ENCODE data around the gene KRT39. TPM values are rescaled to one million over a fixed set of nuclear protein-coding genes. Genes with fewer than 3 reads are reported as not detected.
"Not testable (repeated sequence)": the region's sequence is repeated elsewhere in the genome, so short reads cannot be mapped to it uniquely, and the experiment has no call there.

Gene KRT39
- polyA plus RNA-seq, 1 donor, result not detected

DNA sequence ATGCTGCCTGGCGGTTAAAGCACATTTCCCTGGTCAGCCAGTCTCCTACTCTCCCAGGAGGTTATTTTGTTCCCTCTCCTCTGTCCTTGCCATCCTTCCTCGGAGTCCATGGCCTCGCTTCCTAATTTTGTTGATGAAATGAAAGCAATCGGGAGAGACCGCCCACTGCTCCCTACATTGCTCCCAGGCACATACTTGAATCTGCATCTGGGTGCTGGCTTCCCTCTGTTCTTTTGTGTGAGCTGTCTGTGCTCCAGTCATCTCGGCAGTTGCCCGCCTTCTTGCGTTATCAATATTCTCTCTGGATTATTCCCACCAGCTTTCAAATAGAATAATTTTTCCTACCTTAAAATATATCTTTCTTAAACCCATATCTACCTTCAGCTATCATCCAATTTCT lies 40.4 kb downstream of the KRT39 start:
- no peaks in the 10 kb centered on the region for H3K36me3 ChIP-seq (ENCODE audit: control insufficient read depth, insufficient read depth, low read length)
- DNase-seq, result no peak
- H3K4me3 ChIP-seq (ENCODE audit: low read length), result no peak overlapping the region
- 82% methylated on average over 3 of the region's 8 CpGs for WGBS (ENCODE audit: insufficient coverage, low lambda C conversion rate)
- no peak overlapping the region for H3K27ac ChIP-seq (ENCODE audit: low read length)
- H3K9me3 ChIP-seq (ENCODE audit: control insufficient read depth, low read depth, low read length), result no peaks in the 10 kb centered on the region
- no peaks in the 10 kb centered on the region for H3K4me1 ChIP-seq (ENCODE audit: control insufficient read depth, insufficient read depth, low read length)
- peaks cover 15% of the 10 kb centered on the region for H3K27me3 ChIP-seq (ENCODE audit: control insufficient read depth, insufficient read depth, low read length)

GRCh38 chr17:40922239-40922638 lies 44.5 kb downstream of the KRT39 start:
- no peak overlapping the region for H3K4me3 ChIP-seq (ENCODE audit: low read length)
- DNase-seq, result peak; percentile 46 to 65
- no CpG with 5 or more reads among the region's 2 CpGs for WGBS (ENCODE audit: insufficient coverage, low lambda C conversion rate)
- H3K4me1 ChIP-seq (ENCODE audit: control insufficient read depth, insufficient read depth, low read length), result no peaks in the 10 kb centered on the region
- H3K27ac ChIP-seq (ENCODE audit: low read length), result no peak overlapping the region
- peaks cover 15% of the 10 kb centered on the region for H3K27me3 ChIP-seq (ENCODE audit: control insufficient read depth, insufficient read depth, low read length)
- no peaks in the 10 kb centered on the region for H3K9me3 ChIP-seq (ENCODE audit: control insufficient read depth, low read depth, low read length)
- H3K36me3 ChIP-seq (ENCODE audit: control insufficient read depth, insufficient read depth, low read length), result no peaks in the 10 kb centered on the region

DNA sequence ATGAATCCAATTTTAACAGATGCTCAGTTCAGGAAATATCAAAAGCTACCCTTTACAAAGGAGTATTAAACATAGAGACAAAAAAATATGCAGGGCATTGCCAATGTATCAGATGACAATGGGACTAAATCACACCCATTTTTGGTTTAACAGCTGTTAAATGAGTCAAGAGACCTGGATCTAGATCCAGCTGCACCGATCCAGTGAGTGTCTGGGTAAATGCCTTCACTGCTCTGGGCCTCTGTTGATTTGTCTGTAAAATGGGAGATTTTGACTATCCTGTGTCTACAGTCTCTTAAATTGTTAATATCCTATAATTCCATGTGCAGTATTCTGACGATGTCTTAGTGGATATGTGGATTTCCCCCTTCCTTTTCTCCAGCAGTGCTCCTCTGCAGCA lies 45.7 kb downstream of the KRT39 start:
- Histone ChIP-seq H3K4me1 (ENCODE audit: control insufficient read depth, insufficient read depth, low read length) (no peaks in the 10 kb centered on the region), H3K4me3 (ENCODE audit: low read length) (no peak overlapping the region), H3K36me3 (ENCODE audit: control insufficient read depth, insufficient read depth, low read length) (no peaks in the 10 kb centered on the region), H3K9me3 (ENCODE audit: control insufficient read depth, low read depth, low read length) (no peaks in the 10 kb centered on the region), H3K27me3 (ENCODE audit: control insufficient read depth, insufficient read depth, low read length) (peaks cover 7% of the 10 kb centered on the region), H3K27ac (ENCODE audit: low read length) (no peak overlapping the region)
- DNase-seq, result no peak
- WGBS (ENCODE audit: insufficient coverage, low lambda C conversion rate), result no CpG with 5 or more reads among the region's 2 CpGs

- H3K36me3 ChIP-seq (ENCODE audit: control insufficient read depth, insufficient read depth, low read length); H3K4me3 ChIP-seq (ENCODE audit: low read length); H3K27ac ChIP-seq (ENCODE audit: low read length); H3K4me1 ChIP-seq (ENCODE audit: control insufficient read depth, insufficient read depth, low read length); DNase-seq; H3K9me3 ChIP-seq (ENCODE audit: control insufficient read depth, low read depth, low read length); H3K27me3 ChIP-seq (ENCODE audit: control insufficient read depth, insufficient read depth, low read length): not testable (repeated sequence)
- 60% methylated on average over 1 of the region's 2 CpGs for WGBS (ENCODE audit: insufficient coverage, low lambda C conversion rate)
Measured at GRCh38 chr17:40917116-40917515, 49.6 kb downstream of the KRT39 start.

GRCh38 chr17:40916366-40916765 lies 50.4 kb downstream of the KRT39 start:
- no peak for DNase-seq
- Histone ChIP-seq H3K27ac (ENCODE audit: low read length) (no peak overlapping the region), H3K4me1 (ENCODE audit: control insufficient read depth, insufficient read depth, low read length) (no peaks in the 10 kb centered on the region), H3K36me3 (ENCODE audit: control insufficient read depth, insufficient read depth, low read length) (no peaks in the 10 kb centered on the region), H3K4me3 (ENCODE audit: low read length) (no peak overlapping the region), H3K9me3 (ENCODE audit: control insufficient read depth, low read depth, low read length) (no peaks in the 10 kb centered on the region), H3K27me3 (ENCODE audit: control insufficient read depth, insufficient read depth, low read length) (no peaks in the 10 kb centered on the region)
- WGBS (ENCODE audit: insufficient coverage, low lambda C conversion rate), result no CpG with 5 or more reads among the region's 1 CpG

DNA sequence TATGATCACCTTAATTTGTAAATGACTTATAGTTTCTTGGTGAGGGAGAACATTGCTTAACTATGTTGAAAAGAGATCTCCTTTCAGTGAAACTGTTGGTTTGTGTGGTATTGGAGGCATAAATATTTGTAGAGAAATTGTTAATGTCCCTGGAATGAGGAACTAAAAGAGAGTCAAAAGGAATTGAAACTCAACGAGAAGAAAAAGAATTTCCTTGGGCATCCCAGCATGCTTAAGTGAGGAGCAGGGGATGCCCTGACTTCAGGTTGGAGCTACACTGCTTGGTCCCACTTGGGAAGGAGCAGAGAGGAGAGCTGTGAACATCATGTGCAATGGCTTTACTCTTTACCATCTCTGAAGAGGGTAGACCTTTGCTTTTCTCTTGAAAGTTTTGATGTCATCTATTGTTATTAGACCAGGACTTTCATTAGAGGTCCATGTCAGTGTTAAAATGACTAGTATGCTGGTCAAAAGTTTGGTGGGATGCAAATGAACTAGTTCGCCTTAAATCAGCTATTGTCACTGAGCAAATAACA lies 51.0 kb downstream of the KRT39 start:
- no peaks in the 10 kb centered on the region for H3K9me3 ChIP-seq (ENCODE audit: control insufficient read depth, low read depth, low read length)
- H3K27me3 ChIP-seq (ENCODE audit: control insufficient read depth, insufficient read depth, low read length), result no peaks in the 10 kb centered on the region
- no peaks in the 10 kb centered on the region for H3K4me1 ChIP-seq (ENCODE audit: control insufficient read depth, insufficient read depth, low read length)
- no CpG with 5 or more reads among the region's 2 CpGs for WGBS (ENCODE audit: insufficient coverage, low lambda C conversion rate)
- no peak for DNase-seq
- no peaks in the 10 kb centered on the region for H3K36me3 ChIP-seq (ENCODE audit: control insufficient read depth, insufficient read depth, low read length)
- no peak overlapping the region for H3K4me3 ChIP-seq (ENCODE audit: low read length)
- H3K27ac ChIP-seq (ENCODE audit: low read length), result no peak overlapping the region

GRCh38 chr17:40915199-40915661 lies 51.5 kb downstream of the KRT39 start:
- DNase-seq, result no peak
- no peaks in the 10 kb centered on the region for H3K36me3 ChIP-seq (ENCODE audit: control insufficient read depth, insufficient read depth, low read length)
- no peaks in the 10 kb centered on the region for H3K9me3 ChIP-seq (ENCODE audit: control insufficient read depth, low read depth, low read length)
- H3K27ac ChIP-seq (ENCODE audit: low read length), result no peak overlapping the region
- H3K27me3 ChIP-seq (ENCODE audit: control insufficient read depth, insufficient read depth, low read length), result no peaks in the 10 kb centered on the region
- WGBS (ENCODE audit: insufficient coverage, low lambda C conversion rate), result 100% methylated on average over 2 of the region's 3 CpGs
- no peaks in the 10 kb centered on the region for H3K4me1 ChIP-seq (ENCODE audit: control insufficient read depth, insufficient read depth, low read length)
- no peak overlapping the region for H3K4me3 ChIP-seq (ENCODE audit: low read length)

DNA sequence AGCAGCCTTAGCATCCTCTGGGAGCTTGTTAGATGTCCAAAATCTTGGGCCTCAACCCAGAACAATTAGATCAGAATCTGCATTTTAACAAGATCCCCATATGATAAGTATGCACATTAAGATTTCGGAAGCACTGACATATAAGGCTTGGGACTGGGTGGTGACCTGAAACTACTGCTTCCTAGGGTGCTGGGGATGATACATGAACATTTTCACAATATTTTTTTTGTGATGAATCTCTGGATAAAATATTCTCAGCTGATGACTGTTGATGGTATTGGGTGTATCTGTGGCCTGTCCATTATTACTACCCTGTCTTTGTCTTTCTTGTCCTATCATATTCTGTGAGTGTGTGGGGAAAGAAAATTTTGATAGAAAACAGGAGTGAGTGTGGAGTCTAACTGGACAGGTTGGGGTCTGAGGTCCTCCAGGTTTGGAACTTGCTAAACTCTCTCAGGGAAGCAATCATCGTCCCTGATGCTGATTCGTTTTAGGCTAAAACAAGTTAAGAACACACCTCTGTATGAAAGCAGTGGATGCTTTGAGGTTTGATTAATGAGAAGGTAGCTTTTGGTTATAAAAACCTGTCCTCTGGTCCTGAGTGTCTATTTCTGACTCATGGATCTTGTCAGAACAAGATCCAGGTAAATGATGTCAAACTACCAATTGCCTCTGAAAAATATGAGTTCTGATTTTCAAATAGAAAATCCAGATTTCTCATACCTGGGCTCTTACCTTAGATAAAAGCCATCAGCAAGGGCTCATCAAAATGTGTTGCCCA lies 52.5 kb downstream of the KRT39 start:
- Histone ChIP-seq H3K4me3 (ENCODE audit: low read length) (no peak overlapping the region), H3K36me3 (ENCODE audit: control insufficient read depth, insufficient read depth, low read length) (no peaks in the 10 kb centered on the region), H3K27me3 (ENCODE audit: control insufficient read depth, insufficient read depth, low read length) (no peaks in the 10 kb centered on the region), H3K27ac (ENCODE audit: low read length) (no peak overlapping the region), H3K4me1 (ENCODE audit: control insufficient read depth, insufficient read depth, low read length) (no peaks in the 10 kb centered on the region), H3K9me3 (ENCODE audit: control insufficient read depth, low read depth, low read length) (no peaks in the 10 kb centered on the region)
- no CpG with 5 or more reads among the region's 3 CpGs for WGBS (ENCODE audit: insufficient coverage, low lambda C conversion rate)
- no peak for DNase-seq

DNA sequence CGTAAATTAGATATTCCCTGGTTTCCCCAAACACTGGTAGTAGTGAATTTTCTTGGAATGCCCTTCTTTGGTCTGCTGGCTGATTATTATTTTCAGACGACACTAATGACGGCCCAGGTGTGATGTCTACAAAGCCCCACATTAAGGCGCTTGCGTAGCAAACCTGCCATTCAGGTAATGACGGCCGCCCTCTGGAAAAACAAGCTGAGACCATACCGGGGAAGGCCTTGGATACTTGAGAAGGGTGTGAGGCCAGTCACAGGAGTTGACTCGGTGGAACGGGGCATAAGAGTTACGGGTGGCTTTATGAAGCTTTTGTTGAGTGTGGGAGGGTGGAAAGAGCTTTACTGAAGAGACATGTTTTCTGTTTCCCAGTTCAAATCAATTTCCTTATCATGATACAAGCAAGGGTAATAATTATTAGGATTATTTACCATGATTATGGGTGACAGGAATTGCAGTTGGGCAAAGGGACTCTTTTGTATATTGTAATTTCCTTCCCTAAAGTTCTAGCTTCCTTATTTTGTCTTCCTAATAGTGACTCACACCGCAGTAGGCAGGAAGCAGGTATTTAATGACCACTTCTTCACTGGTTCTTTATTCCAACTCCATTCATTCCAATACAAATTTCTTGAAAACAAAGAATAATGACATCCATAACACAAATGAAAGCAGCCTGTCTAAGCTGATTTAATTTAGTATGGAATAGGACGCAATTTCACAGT lies 54.1 kb downstream of the KRT39 start:
- Histone ChIP-seq H3K4me3 (ENCODE audit: low read length) (no peak overlapping the region), H3K4me1 (ENCODE audit: control insufficient read depth, insufficient read depth, low read length) (no peaks in the 10 kb centered on the region), H3K27ac (ENCODE audit: low read length) (no peak overlapping the region), H3K27me3 (ENCODE audit: control insufficient read depth, insufficient read depth, low read length) (no peaks in the 10 kb centered on the region), H3K36me3 (ENCODE audit: control insufficient read depth, insufficient read depth, low read length) (no peaks in the 10 kb centered on the region), H3K9me3 (ENCODE audit: control insufficient read depth, low read depth, low read length) (no peaks in the 10 kb centered on the region)
- 100% methylated on average over 1 of the region's 13 CpGs for WGBS (ENCODE audit: insufficient coverage, low lambda C conversion rate)
- DNase-seq, result no peak

DNA sequence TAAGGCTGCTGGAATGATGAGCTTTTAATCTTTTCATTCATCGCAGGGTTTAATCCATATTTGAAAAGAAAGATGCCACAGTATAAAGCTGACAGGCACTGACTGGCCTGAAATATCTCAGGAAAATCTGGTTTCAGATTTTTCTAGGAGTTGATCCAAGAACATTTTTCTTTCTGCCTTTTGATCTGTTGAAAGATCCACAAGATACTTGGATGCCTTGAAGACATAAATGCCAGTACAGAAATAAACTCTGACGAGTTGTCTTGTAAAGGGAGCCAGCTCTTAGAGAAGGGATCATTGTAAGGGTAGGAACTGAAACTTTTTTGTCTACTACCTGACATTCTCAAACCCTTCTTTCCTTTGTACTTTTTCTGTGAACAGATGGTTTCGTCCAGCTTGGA lies 56.3 kb downstream of the KRT39 start:
- no peaks in the 10 kb centered on the region for H3K27me3 ChIP-seq (ENCODE audit: control insufficient read depth, insufficient read depth, low read length)
- no peaks in the 10 kb centered on the region for H3K9me3 ChIP-seq (ENCODE audit: control insufficient read depth, low read depth, low read length)
- no peak overlapping the region for H3K27ac ChIP-seq (ENCODE audit: low read length)
- no peak overlapping the region for H3K4me3 ChIP-seq (ENCODE audit: low read length)
- WGBS (ENCODE audit: insufficient coverage, low lambda C conversion rate), result no CpG with 5 or more reads among the region's 3 CpGs
- H3K4me1 ChIP-seq (ENCODE audit: control insufficient read depth, insufficient read depth, low read length), result no peaks in the 10 kb centered on the region
- H3K36me3 ChIP-seq (ENCODE audit: control insufficient read depth, insufficient read depth, low read length), result no peaks in the 10 kb centered on the region
- no peak for DNase-seq

Data from large intestine (tissue), 3 donors.